Measurements from ENCODE around the gene SLC23A1.

DNA sequence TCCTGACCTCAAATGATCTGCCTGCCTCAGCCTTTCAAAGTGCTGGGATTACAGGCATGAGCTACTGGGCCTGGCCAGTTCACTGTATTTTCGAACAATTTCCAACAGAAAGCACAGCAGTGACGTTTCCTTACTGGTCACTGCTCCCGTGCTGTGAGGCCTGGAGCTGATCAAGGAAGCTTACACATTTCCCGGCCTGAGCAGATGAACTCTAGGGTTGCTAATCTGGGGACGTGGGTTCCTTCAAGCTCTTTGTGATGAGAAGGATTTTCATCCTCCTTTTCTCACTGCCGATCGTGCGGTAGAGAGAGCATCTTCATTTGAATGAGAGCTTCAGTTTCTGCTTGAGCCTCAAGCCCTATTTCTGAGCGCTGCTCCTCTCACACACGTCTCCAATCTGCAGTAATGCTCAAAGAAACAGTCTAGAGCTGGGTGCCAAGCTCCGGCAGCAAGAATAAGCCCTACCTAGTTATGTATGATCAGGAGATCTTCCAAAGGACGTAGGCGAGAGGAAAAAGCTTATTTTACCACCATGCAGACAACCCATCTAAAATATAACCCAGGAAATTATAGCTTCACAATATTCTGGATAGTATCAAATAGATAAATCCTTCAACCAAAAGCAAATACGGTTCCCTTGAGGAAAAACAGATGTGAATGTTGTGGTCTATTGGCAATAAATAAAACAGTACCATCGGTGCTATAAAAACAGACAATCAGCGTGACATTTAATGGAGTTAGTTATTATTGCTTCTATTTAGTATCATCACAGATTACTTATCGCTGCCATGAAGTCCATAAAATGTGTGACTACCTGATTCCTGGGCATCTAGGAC lies 28.1 kb upstream of the SLC23A1 start:
- TF ChIP-seq, protein P1, sequence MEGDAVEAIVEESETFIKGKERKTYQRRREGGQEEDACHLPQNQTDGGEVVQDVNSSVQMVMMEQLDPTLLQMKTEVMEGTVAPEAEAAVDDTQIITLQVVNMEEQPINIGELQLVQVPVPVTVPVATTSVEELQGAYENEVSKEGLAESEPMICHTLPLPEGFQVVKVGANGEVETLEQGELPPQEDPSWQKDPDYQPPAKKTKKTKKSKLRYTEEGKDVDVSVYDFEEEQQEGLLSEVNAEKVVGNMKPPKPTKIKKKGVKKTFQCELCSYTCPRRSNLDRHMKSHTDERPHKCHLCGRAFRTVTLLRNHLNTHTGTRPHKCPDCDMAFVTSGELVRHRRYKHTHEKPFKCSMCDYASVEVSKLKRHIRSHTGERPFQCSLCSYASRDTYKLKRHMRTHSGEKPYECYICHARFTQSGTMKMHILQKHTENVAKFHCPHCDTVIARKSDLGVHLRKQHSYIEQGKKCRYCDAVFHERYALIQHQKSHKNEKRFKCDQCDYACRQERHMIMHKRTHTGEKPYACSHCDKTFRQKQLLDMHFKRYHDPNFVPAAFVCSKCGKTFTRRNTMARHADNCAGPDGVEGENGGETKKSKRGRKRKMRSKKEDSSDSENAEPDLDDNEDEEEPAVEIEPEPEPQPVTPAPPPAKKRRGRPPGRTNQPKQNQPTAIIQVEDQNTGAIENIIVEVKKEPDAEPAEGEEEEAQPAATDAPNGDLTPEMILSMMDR (IDR thresholded peaks at IDR 0.05; ENCODE audit: low read depth, low read length, missing input control), result no peak
- TF ChIP-seq SP1 (IDR thresholded peaks at IDR 0.05) (no peak), MAX (IDR thresholded peaks at IDR 0.05) (no peak), FOXA1 (IDR thresholded peaks at IDR 0.05) (no peak), EGR1 (IDR thresholded peaks at IDR 0.05; ENCODE audit: low read depth in 2 of 2) (no peak), TAF1 (conservative IDR thresholded peaks at IDR 0.05) (no peak), JUND (IDR thresholded peaks at IDR 0.05) (no peak), YY1 (IDR thresholded peaks at IDR 0.05) (no peak), GABPA (IDR thresholded peaks at IDR 0.05 in 1 of 2, conservative IDR thresholded peaks at IDR 0.05 in 1 of 2) (no peak), RAD21 (IDR thresholded peaks at IDR 0.05) (no peak), ATF3 (IDR thresholded peaks at IDR 0.05) (no peak)
- TF ChIP-seq, protein P2, sequence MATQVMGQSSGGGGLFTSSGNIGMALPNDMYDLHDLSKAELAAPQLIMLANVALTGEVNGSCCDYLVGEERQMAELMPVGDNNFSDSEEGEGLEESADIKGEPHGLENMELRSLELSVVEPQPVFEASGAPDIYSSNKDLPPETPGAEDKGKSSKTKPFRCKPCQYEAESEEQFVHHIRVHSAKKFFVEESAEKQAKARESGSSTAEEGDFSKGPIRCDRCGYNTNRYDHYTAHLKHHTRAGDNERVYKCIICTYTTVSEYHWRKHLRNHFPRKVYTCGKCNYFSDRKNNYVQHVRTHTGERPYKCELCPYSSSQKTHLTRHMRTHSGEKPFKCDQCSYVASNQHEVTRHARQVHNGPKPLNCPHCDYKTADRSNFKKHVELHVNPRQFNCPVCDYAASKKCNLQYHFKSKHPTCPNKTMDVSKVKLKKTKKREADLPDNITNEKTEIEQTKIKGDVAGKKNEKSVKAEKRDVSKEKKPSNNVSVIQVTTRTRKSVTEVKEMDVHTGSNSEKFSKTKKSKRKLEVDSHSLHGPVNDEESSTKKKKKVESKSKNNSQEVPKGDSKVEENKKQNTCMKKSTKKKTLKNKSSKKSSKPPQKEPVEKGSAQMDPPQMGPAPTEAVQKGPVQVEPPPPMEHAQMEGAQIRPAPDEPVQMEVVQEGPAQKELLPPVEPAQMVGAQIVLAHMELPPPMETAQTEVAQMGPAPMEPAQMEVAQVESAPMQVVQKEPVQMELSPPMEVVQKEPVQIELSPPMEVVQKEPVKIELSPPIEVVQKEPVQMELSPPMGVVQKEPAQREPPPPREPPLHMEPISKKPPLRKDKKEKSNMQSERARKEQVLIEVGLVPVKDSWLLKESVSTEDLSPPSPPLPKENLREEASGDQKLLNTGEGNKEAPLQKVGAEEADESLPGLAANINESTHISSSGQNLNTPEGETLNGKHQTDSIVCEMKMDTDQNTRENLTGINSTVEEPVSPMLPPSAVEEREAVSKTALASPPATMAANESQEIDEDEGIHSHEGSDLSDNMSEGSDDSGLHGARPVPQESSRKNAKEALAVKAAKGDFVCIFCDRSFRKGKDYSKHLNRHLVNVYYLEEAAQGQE (IDR thresholded peaks at IDR 0.05), result no peak
- TF ChIP-seq, protein P3, sequence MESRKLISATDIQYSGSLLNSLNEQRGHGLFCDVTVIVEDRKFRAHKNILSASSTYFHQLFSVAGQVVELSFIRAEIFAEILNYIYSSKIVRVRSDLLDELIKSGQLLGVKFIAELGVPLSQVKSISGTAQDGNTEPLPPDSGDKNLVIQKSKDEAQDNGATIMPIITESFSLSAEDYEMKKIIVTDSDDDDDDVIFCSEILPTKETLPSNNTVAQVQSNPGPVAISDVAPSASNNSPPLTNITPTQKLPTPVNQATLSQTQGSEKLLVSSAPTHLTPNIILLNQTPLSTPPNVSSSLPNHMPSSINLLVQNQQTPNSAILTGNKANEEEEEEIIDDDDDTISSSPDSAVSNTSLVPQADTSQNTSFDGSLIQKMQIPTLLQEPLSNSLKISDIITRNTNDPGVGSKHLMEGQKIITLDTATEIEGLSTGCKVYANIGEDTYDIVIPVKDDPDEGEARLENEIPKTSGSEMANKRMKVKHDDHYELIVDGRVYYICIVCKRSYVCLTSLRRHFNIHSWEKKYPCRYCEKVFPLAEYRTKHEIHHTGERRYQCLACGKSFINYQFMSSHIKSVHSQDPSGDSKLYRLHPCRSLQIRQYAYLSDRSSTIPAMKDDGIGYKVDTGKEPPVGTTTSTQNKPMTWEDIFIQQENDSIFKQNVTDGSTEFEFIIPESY (IDR thresholded peaks at IDR 0.05), result no peak

Measured in liver (tissue), 3 donors.